ENCODE data around the gene CTNNA3. TPM values are rescaled to one million over a fixed set of nuclear protein-coding genes. Genes with fewer than 3 reads are reported as not detected.

CTNNA3 gene
- total RNA-seq, 1 experiment from 2014 or later, result 0.32 TPM

- intact Hi-C loops (cut with micrococcal nuclease), result no loop called here
- no peaks in the 10 kb centered on the region for H3K79me2 ChIP-seq (ENCODE audit: insufficient read depth, low read length)
- no peaks in the 10 kb centered on the region for H4K20me1 ChIP-seq (ENCODE audit: insufficient read depth)
- RAD21 ChIA-PET (ENCODE audit: low non-redundant PET in 1 of 2, low total read pairs in 2 of 2, uncharacterized antibody in 2 of 2, unreplicated experiment in 2 of 2), result no interaction called here
- H3K9me3 ChIP-seq (ENCODE audit: control insufficient read depth in 1 of 2, insufficient read depth in 1 of 2, low read depth in 1 of 2, low read length in 2 of 2), result no peaks in the 10 kb centered on the region
- H3K27ac ChIP-seq (ENCODE audit: low read depth, low read length), result no peak overlapping the region
- no peak for DNase-seq (ENCODE audit: low read depth, low spot score)
- H3K4me3 ChIP-seq (replicated peaks in 1 of 2; ENCODE audit: low read depth in 1 of 2, low read length in 2 of 2), result no peak overlapping the region
- TF ChIP-seq EGR1 (IDR thresholded peaks at IDR 0.05; ENCODE audit: low read depth), result no peak
- no peak for TF ChIP-seq EZH2phosphoT487 (IDR thresholded peaks at IDR 0.05; ENCODE audit: borderline replicate concordance)
- no peak for TF ChIP-seq EZH2 (IDR thresholded peaks at IDR 0.05)
- TF ChIP-seq TCF7L2 (IDR thresholded peaks at IDR 0.05; ENCODE audit: borderline replicate concordance, extremely low read depth, insufficient read depth, insufficient read length), result no peak
- no peak for TF ChIP-seq ZBTB33 (IDR thresholded peaks at IDR 0.05; ENCODE audit: extremely low read depth, insufficient replicate concordance, low read length)
- TF ChIP-seq POLR2AphosphoS5 (IDR thresholded peaks at IDR 0.05; ENCODE audit: low read depth, low read length), result no peak
- no peak for TF ChIP-seq ZNF274 (IDR thresholded peaks at IDR 0.05; ENCODE audit: low read depth, low read length)
- no peak for TF ChIP-seq SP1 (IDR thresholded peaks at IDR 0.05; ENCODE audit: low read depth)
- TF ChIP-seq CEBPB (IDR thresholded peaks at IDR 0.05; ENCODE audit: low read depth), result no peak
- no peak for TF ChIP-seq ELF1 (IDR thresholded peaks at IDR 0.05; ENCODE audit: borderline replicate concordance, low read depth)
- no peak for TF ChIP-seq SRF (IDR thresholded peaks at IDR 0.05; ENCODE audit: low read depth)
- TF ChIP-seq RAD21 (IDR thresholded peaks at IDR 0.05; ENCODE audit: low read depth), result no peak
- TF ChIP-seq CBX3 (IDR thresholded peaks at IDR 0.05; ENCODE audit: low read depth), result no peak
- no peak for TF ChIP-seq POLR2A (IDR thresholded peaks at IDR 0.05; ENCODE audit: borderline replicate concordance, extremely low read depth, insufficient read depth, insufficient read length)
- no peak for TF ChIP-seq REST (IDR thresholded peaks at IDR 0.05; ENCODE audit: low read depth)
- no peak for TF ChIP-seq FOSL1 (IDR thresholded peaks at IDR 0.05; ENCODE audit: low read depth)
- no peak for TF ChIP-seq CTCF (IDR thresholded peaks at IDR 0.05 in 2 of 3, conservative IDR thresholded peaks at IDR 0.05 in 1 of 3; ENCODE audit: borderline replicate concordance in 1 of 3, insufficient read depth in 1 of 3, low read depth in 2 of 3, low read length in 2 of 3)
- no peak for TF ChIP-seq ATF3 (IDR thresholded peaks at IDR 0.05)
- no peak overlapping the region for H2AFZ ChIP-seq (ENCODE audit: low read depth, low read length, poor library complexity, severe bottlenecking)
- POLR2A ChIA-PET, result no interaction called here
- H3K4me1 ChIP-seq (ENCODE audit: control insufficient read depth in 1 of 2, insufficient read depth in 2 of 2, low read length in 2 of 2), result peaks cover 0 to 4% of the 10 kb centered on the region in 2 experiments; a peak in 1 of 4 replicates
- H3K9me2 ChIP-seq (ENCODE audit: insufficient read depth), result no peaks in the 10 kb centered on the region
- H3K27me3 ChIP-seq (ENCODE audit: insufficient read depth, low read length), result no peaks in the 10 kb centered on the region
- CTCF ChIA-PET, result no interaction called here
- no peak for ATAC-seq
- no TSS peak for BruUV-seq (replicated peaks)
- H3K36me3 ChIP-seq (ENCODE audit: control insufficient read depth in 1 of 2, insufficient read depth in 2 of 2, low read length in 2 of 2), result no peaks in the 10 kb centered on the region
- no peak overlapping the region for H3K4me2 ChIP-seq (ENCODE audit: low read length)
- H3K9ac ChIP-seq (ENCODE audit: low read length), result no peak overlapping the region
Measured at GRCh38 chr10:66780796-66781195, 915.2 kb downstream of the CTNNA3 start.
